ENCODE results near the gene REXO1. TPM values are rescaled to one million over a fixed set of nuclear protein-coding genes. Genes with fewer than 3 reads are reported as not detected.

The REXO1 gene
- total RNA-seq, 1 experiment from 2014 or later, result 56.8 TPM

DNA sequence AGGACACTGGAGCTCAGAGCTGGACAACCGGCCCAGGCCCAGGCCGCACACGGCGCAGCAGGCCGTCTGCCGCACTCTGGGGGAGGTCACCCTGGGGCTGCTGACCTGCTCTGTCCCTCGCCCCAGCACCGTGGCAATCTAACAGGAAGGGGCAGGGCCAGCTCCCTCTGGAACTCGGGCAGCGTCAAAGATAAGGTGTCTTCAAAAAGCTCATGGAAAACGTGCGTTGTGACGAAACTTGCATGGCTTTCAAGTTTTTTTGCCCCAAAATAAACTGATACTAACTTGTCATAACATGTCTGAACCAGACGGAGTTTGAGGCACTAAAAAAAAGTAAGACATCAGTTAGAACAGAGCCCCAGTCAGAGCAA lies 24.0 kb downstream of the REXO1 start:
- no peak overlapping the region for H3K14ac ChIP-seq (ENCODE audit: insufficient read depth, low read length)
- no peak overlapping the region for H3K4me2 ChIP-seq (ENCODE audit: insufficient read depth, insufficient read length, low read length)
- no peak overlapping the region for H4K5ac ChIP-seq (ENCODE audit: insufficient read length, low read depth, low read length)
- no peaks in the 10 kb centered on the region for H4K20me1 ChIP-seq (ENCODE audit: control insufficient read depth, insufficient read depth, insufficient read length)
- H3T11ph ChIP-seq (ENCODE audit: low read length), result no peak overlapping the region
- TF ChIP-seq, protein P1, sequence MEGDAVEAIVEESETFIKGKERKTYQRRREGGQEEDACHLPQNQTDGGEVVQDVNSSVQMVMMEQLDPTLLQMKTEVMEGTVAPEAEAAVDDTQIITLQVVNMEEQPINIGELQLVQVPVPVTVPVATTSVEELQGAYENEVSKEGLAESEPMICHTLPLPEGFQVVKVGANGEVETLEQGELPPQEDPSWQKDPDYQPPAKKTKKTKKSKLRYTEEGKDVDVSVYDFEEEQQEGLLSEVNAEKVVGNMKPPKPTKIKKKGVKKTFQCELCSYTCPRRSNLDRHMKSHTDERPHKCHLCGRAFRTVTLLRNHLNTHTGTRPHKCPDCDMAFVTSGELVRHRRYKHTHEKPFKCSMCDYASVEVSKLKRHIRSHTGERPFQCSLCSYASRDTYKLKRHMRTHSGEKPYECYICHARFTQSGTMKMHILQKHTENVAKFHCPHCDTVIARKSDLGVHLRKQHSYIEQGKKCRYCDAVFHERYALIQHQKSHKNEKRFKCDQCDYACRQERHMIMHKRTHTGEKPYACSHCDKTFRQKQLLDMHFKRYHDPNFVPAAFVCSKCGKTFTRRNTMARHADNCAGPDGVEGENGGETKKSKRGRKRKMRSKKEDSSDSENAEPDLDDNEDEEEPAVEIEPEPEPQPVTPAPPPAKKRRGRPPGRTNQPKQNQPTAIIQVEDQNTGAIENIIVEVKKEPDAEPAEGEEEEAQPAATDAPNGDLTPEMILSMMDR (conservative IDR thresholded peaks at IDR 0.05), result no peak
- H3K23ac ChIP-seq (ENCODE audit: insufficient read length, low read depth, low read length), result no peak overlapping the region
- H2AK5ac ChIP-seq (ENCODE audit: insufficient read length, low read length), result no peak overlapping the region
- Mint-ChIP-seq H3K27me3 (ENCODE audit: low read depth) (no peaks in the 10 kb centered on the region), H3K9me3 (no peaks in the 10 kb centered on the region), H3K36me3 (ENCODE audit: insufficient read depth in 1 of 3, low read depth in 3 of 3) (peaks cover 10 to 39% (median 31%) of the 10 kb centered on the region in 3 experiments; a peak in 6 of 7 replicates), H3K4me3 (no peak overlapping the region), H3K27ac (0 out of 7 replicates have a peak overlapping the region, but pooled peaks of 1 of the 3 experiments have one; percentile 27), H3K4me1 (peaks cover 3 to 10% of the 10 kb centered on the region in 2 experiments; a peak in 2 of 4 replicates)
- DNase-seq, result no peak
- no peak overlapping the region for H2BK120ac ChIP-seq (ENCODE audit: low read depth, low read length, poor library complexity, severe bottlenecking)
- no peak overlapping the region for H3K27ac ChIP-seq (ENCODE audit: insufficient read length, low read depth, low read length)
- no peaks in the 10 kb centered on the region for H3K27me3 ChIP-seq (ENCODE audit: insufficient read depth, low read length)
- no peak overlapping the region for H3K9ac ChIP-seq (ENCODE audit: extremely low read depth, insufficient read length, low read length)
- no peaks in the 10 kb centered on the region for H3K23me2 ChIP-seq (ENCODE audit: insufficient read length, low read depth, low read length, poor library complexity, severe bottlenecking)
- WGBS (ENCODE audit: extremely low coverage, insufficient read length, low lambda C conversion rate), result no CpG with 5 or more reads among the region's 14 CpGs
- no peak overlapping the region for H2BK12ac ChIP-seq (ENCODE audit: insufficient read length, low read depth, low read length)
- no peaks in the 10 kb centered on the region for H3K4me1 ChIP-seq (ENCODE audit: insufficient read depth, low read length)
- H3K79me1 ChIP-seq (ENCODE audit: insufficient read depth, low read depth, low read length, poor library complexity, severe bottlenecking), result no peaks in the 10 kb centered on the region
- H2BK5ac ChIP-seq (ENCODE audit: insufficient read length, low read length), result no peak overlapping the region
- H2AFZ ChIP-seq (ENCODE audit: low read length), result no peak overlapping the region
- no peak overlapping the region for H3K18ac ChIP-seq (ENCODE audit: insufficient read length, low read depth, low read length)
- no peak overlapping the region for H2BK20ac ChIP-seq (ENCODE audit: low read depth, low read length, poor library complexity, severe bottlenecking)
- no peak overlapping the region for H3K4ac ChIP-seq (ENCODE audit: low read depth, low read length)
- no peak overlapping the region for H4K91ac ChIP-seq (ENCODE audit: insufficient read length, low read depth, low read length)
- no peak overlapping the region for H2BK15ac ChIP-seq (ENCODE audit: low read depth, low read length)
- no peak overlapping the region for H4K8ac ChIP-seq (replicated peaks; ENCODE audit: insufficient read length, low read depth, low read length)
- no peaks in the 10 kb centered on the region for H3K9me3 ChIP-seq (ENCODE audit: control insufficient read depth, low read depth, low read length)
- H3K79me2 ChIP-seq (ENCODE audit: insufficient read depth, low read length), result no peaks in the 10 kb centered on the region
- no peak overlapping the region for H3K56ac ChIP-seq (ENCODE audit: insufficient read length, low read depth, low read length)
